ENCODE results near the gene CDH22.

The CDH22 gene

DNA sequence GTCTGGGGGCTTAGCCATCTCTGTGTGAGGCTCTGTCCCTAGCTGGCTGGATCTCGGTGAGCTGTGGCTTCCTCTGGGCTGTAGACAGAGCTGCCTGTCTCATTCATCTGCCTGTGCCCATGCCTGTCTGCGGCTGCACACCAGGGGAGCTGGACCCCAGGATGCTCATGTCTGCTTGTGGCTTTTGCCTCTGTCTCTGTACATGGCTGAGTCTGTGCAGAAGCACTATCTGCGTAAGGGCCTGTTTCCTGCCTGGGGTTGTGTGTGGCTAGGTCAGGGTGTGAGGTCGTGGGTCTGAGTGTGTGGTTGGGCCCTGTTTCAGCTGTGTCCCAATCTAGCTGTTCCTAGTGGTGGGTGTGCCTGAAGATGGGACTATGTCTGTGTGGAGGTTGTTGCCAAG is 68.2 kb downstream of the CDH22 start:
- no peak for DNase-seq (ENCODE audit: low spot score)

DNA sequence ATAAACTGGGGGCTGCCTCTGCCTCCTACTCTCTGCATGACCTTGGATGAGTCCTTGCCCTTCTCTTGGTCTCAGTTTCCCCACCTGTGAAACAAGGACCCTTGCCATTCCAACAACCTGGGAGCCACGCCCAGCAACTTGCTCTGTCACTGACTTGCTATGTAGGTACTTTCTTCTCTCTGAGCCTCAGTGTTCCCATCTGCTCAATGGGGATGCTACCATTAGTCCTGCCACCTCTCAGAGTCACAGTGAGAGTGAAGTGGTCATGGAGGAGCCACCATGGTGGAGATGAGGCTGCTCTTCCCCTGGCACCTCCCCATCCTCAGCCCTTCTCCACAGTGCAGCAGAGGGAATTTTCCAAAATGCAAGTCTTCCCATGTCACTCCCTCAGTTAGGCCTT is 70.6 kb downstream of the CDH22 start:
- DNase-seq (ENCODE audit: low spot score) = no peak

DNA sequence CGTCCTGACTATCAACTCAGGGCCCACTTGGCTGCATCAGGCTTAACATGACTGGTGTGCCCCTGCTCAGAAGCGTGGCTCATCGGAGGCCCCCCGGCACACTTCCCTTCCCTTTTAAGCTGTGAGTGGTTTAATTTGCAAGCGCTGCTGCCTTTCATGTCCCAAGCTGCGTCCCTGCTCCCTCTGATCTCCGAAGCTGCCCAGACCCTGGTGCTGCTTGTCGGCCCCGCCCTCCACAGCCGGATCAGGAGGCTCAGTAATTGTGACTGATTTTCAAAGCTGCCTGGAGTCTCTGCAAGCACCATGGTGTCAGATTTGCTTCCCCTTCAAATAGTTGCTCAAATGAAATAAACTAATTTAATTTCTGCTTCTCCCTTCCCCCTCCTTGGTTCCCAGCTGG is 71.1 kb downstream of the CDH22 start:
- no peak for DNase-seq (ENCODE audit: low spot score)

DNA sequence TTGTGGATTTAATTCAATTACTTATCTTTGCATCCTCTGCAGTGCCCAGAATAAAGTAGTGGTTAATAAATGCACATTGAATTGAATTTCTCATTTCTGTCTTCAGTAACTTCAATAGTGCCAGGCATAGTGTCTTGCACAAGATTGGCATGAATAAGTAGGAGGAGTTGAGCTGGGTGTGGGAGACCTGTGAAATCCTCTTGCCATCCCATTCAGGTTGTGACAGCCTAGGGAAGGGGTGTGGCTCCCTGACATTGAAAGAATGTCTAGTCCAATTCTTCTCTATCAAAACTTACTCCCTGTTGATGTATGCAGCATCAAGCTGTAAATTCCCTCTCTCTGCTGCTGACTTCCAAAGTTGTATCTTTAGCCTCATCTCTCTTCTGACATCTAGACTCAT is 73.2 kb downstream of the CDH22 start:
- no peak for DNase-seq (ENCODE audit: low spot score)

DNA sequence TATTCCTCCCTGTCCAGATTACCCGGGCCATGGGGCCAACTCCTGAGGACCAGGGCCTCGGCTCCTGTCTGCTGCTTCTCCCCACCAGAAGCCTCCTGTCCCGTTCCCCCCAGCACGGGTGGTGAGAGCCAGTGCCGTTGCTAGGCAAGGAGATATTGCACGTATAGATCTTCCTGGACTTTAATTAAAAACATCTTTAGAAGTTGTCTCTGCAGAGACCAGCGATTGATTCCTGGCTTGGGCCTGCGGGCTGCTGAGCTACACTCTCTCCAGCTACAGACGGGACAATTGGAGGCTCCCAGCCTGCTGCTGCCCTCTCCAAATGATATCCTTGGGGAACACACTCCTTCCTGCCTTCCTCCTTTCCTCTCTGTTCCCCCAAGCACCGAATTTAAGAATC is 74.6 kb downstream of the CDH22 start:
- no peak for DNase-seq (ENCODE audit: low spot score)

DNA sequence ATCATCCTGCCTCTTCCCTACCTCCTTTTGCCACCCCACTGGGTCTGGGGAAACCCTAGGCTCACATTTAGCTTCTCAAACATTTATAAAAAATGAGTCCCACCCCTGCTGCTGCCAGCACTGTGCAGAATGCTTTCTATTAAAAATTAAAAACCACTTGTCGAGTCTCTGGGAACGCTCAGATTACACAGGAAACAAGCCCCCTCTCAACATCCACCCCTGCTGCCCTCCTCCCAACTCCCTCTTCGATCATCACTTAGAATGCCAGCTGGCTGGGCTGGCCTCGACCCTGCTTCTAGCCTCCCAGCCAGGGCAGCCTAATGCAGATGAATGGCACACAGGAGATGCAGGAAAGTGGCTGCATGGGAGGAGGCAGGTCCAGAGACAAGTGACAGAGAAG is 75.8 kb downstream of the CDH22 start:
- DNase-seq (ENCODE audit: low spot score) = no peak

DNA sequence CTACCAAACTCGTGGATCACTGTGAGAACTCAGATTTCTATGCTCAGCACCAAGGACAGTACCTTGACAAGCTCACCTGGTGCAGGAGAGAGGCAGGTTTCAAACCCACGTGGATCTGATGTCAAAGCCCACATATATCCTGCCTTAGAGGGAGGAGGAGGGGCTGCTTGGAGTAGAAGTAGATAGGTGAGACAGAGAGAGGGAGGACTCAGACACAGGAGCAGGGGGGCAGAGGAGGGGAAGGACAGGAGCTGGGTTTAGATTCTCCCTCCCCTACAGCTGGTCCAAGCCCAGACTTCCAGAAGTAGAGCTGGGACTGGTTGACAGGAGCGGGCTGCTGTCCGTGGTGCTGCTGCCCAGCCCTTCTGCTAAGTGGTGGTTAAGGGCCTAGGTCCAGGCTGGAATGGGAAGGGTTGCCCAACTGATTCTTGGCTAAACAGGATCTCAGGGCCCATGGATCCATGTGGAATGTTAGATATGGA is 77.5 kb downstream of the CDH22 start:
- no peak for DNase-seq (ENCODE audit: low spot score)

DNA sequence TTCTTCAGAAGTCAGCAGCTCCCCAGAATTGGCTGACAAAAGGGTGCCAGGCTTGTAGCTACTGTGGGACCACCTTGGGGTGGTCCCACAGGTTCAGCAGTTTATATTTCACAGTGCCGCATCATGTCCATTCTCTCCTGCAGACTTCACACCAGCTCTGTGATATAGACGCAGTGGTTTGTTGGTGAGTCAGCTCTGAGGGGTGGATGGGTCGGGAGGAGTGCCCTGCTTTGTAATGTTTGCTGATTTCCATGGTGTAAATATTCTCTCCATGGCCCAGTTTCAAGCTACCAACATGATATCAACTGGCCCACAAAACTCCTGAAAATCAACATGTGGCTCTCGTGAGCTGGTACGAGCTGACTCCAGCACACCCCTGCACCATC is 78.2 kb downstream of the CDH22 start:
- DNase-seq (ENCODE audit: low spot score) = no peak

DNA sequence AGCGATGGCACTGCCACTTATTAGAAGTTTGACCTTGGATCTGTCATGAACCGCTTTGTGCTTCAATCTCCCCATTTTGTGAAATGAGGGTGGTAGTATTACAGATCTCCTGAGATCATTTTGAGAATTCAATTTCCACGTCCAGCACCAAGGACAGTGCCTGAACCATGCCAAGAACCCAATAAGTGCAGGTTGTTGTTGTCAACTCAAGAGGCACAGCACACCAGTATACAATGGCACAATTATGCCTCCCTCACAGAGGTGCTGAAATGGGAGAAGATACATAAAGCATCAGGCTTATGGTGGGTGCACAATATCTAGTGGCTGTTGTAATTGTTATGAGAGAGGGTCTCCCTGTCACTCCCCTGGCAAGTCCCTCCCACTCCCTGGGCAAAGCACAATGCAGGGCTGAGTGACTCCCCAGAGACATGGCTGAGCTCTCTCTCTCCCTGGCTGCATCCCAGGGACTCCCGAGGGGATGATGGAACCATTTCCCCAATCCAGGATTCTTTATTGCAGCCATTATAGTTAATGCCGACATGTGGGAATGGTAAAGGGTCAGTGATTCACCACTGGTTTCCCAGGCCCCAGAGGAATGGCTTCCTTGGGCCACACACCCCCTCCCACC is 78.7 kb downstream of the CDH22 start:
- no peak for DNase-seq (ENCODE audit: low spot score)

DNA sequence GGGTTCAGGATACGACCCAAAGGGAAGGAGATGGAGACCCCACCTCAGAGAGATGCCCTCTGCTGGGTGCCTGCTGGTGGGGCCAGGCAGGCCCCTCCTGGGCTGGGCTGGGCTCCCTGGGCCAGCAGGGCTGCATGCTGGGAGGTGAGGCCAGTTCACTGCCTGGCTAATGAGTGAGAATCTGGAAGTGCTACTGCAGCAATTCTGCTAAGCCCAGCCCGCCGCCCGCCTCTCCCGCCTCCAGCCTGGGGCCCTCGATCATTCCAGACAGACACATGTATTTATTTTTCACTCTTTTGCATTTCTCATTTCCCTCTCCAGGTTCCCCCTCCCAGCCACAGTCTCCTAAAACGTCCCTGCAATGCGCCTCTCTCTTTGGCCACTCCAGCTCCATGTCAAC is 79.6 kb downstream of the CDH22 start:
- no peak for DNase-seq (ENCODE audit: low spot score)

DNA sequence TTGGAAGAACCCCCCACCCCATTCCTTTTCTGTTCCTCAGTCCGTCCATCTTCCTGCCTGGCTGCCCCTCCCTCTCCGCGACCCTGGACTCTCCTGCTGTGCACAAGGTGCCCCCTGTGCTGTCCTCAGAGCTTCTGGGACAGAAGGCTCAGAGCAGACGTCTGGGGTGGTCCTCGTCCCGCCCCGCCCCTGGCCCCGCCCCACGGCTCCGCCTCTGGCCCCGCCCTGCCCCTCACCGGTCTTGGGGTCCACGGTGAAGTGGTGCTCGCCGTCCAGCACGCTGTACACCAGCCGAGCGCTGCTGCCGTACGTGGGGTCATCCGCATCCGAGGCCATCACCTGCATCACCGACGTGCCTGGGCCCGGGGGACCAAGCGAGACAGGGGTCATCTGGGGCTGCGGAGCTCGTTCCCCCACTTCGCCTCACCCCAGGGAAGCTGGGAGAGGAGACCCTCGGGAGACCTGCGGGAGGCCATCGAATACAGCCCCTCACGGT is 81.0 kb downstream of the CDH22 start:
- no peak for DNase-seq (ENCODE audit: low spot score)

DNA sequence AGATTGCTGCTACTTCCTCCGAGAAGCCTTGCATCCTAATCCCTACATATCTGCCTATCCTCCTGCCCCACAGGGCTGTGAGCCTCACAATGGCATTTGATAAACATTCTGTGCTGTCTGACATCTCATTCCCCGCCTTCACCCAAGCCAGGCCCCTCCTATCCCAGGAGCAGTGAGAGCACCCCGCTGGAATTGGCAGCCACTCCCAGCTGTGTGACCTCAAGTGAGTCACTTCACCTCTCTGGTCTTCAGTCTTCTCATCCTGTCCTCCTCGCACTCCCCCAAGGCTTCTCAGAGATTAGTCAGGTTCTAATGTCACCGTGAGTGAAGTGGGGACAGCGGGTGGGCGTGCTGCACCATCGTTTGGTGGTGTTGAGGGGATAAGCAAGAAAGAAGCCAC is 81.7 kb downstream of the CDH22 start:
- DNase-seq (ENCODE audit: low spot score) = no peak

DNA sequence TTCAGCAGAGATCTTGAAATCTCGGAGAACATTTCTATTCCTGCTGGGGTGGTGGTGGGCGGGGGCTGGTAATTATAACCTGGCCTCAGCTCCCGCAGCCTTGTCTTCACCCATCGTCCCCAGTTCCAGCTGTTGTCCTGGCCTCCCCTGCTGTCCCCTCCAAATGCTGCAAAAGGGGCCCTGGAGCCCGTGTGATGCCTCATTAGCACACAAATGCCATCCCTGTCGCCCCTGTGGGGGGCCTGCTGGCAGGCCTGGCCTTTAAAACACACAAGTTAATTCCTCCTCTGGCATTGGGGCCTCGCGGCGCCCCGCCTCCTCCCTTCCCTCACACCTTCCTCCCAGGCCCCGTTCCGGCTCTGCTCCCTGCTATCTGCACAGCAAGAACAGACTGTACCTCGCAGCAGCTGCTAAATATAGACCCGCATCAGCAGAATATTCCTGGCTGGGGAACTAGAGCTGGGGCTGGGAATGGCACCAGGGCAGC is 85.7 kb downstream of the CDH22 start:
- no peak for DNase-seq (ENCODE audit: low spot score)

DNA sequence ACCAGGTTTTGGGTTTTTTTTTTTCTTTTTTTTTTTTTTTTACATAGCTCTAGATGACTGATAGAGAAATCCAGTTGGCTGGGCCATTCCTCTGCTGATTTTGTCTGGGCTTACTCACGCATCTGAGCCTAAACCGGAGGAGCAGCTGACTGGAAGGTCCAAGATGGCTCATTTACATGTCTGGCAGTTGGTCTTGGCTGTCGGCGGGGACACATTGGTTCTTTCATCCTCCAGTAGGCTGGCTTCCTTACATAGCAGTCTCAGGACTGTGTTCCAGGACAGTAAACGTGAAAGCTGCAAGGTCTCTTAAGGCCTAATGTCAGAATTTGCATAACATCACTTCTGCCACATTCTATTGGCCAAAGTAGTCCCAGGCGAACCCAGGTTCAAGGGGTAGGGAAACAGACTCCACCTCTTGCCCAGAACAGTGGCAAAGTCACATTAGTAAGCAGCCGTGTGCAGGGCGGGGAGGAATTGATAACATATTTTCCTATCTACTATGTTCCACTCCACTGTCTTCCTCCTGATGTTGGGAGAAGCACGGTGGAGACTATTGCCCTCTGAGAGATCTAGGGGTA is 87.0 kb downstream of the CDH22 start:
- no peak for DNase-seq (ENCODE audit: low spot score)

DNA sequence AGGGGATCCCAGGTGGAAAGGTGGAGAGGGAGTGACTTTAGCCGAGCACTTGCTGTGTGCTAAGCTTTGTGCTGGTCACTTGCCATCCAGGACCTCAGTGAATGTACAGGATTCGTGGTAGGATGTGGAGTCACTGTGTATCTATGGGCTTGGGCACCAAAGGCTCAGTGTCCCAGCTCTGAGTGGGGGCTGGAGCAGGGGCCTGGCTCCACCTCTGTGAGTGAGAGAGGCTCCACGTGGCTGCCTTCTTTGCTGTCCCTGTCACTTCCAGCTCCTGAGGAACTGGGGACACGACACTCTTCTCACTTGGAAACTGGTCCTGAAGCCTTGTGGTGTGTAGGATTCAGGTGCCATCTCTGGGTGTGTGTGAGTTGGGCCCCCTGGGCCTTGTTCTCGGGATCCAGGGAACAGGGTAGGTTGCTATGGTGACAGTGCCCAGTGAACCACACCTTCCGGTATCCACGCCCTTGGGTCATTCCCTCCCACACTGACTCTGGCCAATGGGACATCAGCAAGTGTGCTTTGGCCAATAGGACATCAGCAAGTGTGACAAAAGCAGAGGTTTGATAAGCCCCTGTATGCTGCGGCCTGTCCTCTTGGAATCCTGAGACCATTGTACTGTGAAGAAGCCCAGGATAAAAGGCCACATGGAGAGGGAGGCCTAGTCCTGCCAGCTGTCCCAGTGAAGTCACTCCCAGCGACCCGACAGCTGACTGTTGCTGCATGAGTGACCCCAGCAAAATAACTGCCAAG is 87.7 kb downstream of the CDH22 start:
- no peak for DNase-seq (ENCODE audit: low spot score)

DNA sequence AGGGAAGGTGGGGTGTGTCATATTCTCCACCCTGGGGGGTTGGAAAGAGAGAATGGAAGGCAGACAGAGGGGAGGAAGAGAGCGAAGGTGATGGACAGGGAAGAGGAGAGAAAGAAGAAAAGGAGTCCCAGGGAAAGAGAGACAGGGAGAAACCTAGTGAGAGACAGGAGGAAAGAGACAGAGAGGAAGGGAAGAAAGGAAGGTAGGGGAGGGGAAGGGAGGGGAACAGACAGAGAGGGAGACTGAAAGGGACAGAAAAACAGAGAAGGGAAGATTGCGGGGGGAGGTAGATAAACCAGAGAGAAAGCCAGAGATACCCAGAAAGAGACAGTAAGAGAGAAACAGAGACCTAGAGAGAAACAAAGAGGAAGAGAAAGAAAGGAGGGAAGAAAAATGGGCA is 88.4 kb downstream of the CDH22 start:
- no peak for DNase-seq (ENCODE audit: low spot score)

DNA sequence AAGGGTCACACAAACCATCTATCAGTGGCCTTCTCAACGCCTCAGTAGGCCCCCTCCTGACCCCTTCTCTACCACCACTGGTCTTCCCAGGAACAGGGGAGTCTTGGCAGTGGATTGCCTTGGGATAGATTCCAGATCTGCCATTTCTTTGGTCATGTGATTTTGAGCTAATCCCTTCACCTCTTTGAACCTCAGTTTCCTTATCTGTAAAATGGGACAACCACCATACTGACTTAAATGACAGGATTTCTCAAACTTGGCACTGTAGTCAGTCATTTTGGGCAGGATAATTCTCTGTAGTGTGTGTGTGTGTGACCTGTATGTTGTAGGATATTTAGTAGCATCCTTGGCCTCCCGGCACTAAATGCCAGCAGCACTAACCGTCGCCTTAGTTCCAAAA is 89.1 kb downstream of the CDH22 start:
- no peak for DNase-seq (ENCODE audit: low spot score)

DNA sequence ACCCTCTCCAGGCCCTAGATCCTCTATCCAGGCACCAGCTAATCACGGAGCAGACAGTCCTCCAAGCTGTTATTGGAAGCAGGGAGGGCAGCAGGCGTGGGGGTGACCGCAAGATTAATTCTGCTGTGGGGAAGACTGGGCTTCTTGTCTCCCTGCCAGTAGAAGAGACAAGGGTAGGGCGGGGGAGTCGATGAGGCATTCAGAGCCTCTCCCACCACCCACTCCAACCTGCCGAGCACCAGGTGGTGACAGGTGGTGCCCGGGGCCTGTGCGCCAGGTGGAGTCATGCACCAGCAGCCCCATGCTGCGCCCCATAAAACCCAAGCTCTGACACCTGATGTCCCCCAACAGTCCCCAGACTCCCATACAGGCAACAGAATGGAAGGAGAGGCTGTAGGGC is 89.6 kb downstream of the CDH22 start:
- no peak for DNase-seq (ENCODE audit: low spot score)

DNA sequence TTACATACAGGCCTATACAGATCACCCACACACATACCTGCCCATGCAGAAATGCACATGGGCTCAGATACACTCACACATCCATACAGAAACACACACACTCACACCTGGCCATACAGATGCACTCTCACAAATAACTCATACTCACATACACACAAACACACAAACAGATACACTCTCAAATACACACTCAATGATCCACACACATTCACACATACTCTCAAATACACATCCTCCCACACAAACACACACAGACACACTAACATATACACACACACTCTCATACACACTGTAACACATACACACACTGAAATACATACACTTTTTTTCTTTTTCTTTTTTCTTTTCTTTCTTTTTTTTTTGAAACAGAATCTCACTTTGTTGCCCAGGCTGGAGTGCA is 90.7 kb downstream of the CDH22 start:
- no peak for DNase-seq (ENCODE audit: low spot score)

DNA sequence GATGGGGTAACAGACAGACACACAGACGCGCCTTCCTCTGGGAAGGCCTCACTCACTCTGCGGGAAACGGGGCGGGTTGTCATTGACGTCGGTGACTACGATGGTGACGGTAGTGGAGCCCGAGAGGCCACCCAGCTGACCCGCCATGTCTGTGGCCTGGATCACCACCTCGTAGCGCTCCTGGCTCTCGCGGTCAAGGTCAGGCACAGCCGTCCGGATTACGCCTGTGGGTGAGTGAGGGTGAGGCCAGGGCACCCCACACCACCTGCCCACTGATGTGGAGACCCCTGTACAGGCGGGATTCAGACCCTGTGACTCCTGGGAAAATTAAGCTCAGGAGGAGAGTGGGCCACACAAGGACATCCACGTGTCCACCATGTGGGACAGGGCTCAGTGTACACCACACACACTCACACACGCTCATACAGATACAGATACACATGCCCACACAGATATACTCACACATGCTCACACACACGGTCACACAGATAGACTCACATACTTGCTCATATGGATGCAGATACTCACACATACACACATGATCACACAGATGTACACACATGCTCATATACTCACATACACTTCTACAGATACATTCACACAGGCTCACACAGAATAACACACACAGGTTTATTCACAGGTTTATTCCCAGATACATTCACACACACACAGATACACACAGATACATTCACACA is 91.4 kb downstream of the CDH22 start:
- no peak for DNase-seq (ENCODE audit: low spot score)

DNA sequence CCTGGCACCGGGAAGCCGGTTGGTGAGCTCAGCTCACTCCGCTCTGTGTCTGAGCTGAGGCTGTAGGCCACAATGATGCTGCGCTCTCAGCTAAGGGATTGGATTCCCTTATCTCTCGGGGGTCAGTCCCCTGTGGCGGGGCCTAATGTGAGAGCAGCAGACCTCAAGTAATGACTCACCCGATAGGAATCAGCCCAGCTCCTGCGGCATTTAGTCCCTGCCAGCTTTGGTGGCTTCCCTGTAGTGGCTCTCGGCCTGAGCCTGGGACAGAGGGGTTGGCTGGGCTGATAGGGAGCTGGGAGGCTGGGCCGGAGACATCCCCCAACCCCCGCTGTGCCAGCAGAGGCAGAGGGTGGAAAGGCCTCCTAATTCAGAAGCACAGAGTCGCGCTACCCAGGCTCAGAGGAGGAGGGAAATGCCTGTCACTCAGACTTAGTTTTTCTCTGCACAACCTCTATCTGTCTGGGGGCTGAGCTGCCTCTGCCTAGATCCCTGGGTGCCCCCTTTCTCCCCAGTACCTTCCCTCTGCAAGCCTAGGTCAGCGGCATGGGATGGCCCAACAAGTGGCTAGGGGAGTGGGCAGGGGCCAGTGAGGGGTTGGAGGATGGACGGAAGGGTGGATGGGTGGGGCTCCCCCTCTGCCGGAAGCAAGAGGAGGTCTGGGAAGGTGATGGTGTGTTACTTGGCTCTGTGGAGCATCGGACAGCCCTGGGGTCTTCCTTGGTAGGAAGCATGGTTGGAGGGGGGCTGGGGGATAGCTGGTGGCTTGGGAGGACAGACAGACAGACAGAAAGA is 92.2 kb downstream of the CDH22 start:
- DNase-seq (ENCODE audit: low spot score) = no peak

All from left forelimb (tissue), 1 donor.